GM21367 (cell line): ENCODE results near the gene DUS4L.
"Not testable (repeated sequence)": the region's sequence is repeated elsewhere in the genome, so short reads cannot be mapped to it uniquely, and the experiment has no call there.

Source experiments
- ATAC-seq: cut with Tn5 transposase; IDR thresholded peaks from one replicate; pipeline ENCODE4 v1.9.1; 2021; ENCODE audit not compliant: unreplicated experiment

Gene DUS4L, protein sequence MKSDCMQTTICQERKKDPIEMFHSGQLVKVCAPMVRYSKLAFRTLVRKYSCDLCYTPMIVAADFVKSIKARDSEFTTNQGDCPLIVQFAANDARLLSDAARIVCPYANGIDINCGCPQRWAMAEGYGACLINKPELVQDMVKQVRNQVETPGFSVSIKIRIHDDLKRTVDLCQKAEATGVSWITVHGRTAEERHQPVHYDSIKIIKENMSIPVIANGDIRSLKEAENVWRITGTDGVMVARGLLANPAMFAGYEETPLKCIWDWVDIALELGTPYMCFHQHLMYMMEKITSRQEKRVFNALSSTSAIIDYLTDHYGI

DNA sequence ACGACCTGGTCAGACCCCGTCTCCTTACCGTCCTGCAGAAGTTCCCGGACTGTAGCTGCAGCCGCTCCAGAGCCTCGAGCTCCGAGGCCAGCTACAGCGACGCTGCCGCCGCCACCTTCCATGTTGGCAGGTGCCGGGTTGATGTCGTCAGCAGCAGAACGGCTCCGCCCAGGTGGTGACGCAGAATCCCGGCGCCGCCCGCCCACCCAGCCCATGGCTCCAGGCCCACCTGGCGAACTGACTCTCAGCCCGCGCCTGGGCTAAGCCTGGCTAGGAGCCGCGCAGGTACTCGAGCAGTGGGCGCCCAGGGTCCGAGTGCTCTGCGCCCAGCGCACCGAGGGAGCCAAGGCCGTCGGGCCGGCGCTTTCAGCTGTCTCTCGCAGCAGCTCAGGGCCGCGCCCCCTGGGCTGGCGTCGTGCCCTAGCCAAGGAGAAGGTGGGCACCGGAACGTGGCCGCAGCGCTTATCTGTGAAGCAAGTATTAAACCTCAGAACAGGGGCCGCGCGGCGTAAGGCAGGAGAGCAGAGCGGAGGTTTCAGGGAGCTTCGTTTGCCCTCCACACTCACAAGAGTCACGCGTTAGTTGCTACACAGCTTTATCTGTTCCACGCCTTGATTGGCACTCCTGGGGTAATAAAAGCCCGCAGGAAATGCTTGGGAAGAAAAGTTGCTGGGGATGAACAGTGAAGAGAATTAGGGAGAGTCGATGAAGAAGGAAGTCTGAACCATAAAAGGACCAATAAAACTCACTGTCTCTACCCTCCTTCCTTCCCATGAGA is at the start of gene DUS4L, which contains the start of gene COG5:
Gene DUS4L, plus strand, starts transcription at position 197 of the 778 bp plus-strand sequence. CDS start 3,100 bp downstream, outside the sequence.
Gene COG5, minus strand, starts transcription at position 146 of the 778 bp plus-strand sequence. Its CDS starts 24 bp downstream, at position 122.
- peak; percentile 93 for ATAC-seq

DNA sequence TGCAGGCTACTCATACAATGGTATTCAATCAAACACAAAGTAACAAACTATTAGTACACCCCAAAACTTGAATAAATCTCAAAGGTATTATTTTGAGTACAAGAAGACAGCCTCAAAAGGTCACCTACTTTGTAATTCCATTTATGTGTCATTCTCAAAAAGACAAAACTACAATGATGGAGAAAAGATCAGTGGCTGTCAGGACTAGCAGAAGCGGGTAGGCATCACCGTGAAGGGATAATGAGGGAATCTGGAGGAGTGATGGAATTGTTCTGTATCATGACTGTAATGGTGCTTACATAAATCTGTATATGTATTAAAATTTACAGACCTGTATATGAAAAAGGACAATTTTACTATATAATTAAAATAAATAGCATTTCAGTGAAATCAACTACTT is 37.1 kb upstream of the DUS4L start:
- ATAC-seq = no peak

DNA sequence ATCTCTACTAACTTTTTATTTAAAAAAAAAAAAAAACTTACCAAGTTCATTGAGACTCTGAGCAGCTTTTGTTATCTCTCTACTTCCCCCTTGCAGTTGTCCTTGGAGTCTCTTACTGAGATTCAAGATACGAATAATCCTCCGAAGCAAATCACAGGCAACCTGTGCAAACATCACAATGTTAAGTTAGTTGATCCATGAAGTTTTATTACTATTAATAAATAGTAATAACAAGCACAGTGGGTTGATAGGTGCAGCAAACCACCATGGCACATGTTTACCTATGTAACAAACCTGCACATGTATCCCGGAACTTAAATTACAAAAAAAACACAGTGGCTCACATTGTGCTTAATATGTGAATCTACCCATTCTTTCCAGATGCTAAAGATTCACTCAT is 36.6 kb upstream of the DUS4L start:
- ATAC-seq = no peak

DNA sequence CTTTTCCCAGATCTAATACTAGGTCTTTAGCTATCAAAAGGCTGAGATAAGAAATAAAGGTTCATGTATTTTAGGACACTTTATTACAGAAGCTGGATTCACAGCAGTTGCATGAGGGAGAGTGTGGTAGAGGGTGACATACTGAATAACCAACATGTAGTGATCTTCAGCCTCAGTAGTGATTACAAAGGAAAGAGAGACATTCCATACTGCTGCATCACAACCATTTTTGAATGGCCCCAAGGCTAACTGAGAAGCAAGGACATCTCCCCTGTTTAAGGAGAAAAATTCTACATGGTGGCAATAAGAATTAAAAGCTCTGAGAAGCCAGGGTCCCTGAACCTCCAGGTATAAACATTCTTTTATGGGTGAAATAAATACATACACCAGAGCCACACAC is 35.3 kb upstream of the DUS4L start:
- ATAC-seq = no peak

DNA sequence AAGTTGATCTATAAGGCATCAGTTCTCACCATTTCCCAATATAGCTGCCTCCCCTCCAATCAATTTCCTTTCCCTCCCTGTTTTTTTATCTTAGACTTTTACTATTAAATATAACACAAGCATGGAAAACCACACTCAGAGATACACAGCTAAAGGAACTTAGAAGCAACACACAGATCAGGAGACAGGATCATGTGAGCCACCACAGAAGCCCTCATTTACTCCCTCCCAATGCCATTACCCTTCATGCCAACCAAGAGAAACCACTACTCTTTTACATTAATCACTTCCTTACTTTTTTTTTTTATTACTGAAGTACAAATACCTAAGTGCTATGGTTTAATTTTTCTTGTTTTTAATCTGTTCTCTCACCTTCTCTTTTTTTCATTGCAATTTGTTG is 33.0 kb upstream of the DUS4L start:
- ATAC-seq = no peak

DNA sequence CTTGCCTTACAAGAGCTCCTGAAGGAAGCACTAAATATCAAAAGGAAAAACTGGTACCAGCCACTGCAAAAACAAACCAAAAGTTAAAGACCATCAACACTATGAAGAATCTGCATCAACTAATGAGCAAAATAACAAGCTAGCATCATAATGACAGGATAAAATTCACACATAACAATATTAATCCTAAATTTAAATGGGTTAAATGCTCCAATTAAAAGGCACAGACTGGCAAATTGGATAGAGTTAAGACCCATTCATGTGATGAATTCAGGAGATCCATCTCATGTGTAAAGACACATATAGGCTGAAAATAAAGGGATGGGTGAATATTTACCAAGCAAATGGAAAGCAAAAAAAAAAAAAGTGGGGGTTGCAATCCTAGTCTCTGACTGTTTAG is 29.6 kb upstream of the DUS4L start:
- no peak for ATAC-seq

DNA sequence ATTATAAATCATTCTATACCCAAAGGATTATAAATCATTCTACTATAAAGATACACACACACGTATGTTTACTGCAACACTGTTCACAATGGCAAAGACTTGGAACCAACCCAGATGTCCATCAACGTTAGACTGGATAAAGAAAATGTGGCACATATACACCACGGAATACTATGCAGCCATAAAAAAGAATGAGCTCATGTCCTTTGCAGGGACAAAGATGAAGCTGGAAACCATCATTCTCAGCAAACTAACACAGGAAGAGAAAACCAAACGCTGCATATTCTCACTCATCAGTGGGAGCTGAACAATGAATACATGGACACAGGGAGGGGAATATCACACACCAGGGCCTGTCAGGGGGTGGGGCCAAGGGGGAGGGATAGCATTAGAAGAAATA is 26.5 kb upstream of the DUS4L start:
- ATAC-seq = not testable (repeated sequence)

DNA sequence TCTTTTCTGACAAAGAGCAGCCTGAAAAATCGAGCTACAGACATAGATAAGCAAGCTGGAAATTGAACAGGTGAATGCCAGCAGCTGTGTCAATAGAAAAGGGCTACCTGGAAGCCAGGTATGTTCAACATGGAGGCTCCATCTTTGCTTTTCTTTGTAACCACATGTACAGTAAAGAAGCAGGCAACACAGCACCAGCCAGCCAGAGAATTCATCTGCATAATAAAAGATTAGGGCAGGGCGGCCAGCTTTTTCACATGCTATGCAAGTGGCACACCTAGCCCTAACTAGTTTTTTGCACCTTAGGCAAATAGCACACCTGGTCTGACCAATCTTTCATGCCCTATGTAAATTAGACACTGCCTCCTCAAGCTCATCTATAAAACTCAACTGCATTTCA is 25.8 kb upstream of the DUS4L start:
- no peak for ATAC-seq

DNA sequence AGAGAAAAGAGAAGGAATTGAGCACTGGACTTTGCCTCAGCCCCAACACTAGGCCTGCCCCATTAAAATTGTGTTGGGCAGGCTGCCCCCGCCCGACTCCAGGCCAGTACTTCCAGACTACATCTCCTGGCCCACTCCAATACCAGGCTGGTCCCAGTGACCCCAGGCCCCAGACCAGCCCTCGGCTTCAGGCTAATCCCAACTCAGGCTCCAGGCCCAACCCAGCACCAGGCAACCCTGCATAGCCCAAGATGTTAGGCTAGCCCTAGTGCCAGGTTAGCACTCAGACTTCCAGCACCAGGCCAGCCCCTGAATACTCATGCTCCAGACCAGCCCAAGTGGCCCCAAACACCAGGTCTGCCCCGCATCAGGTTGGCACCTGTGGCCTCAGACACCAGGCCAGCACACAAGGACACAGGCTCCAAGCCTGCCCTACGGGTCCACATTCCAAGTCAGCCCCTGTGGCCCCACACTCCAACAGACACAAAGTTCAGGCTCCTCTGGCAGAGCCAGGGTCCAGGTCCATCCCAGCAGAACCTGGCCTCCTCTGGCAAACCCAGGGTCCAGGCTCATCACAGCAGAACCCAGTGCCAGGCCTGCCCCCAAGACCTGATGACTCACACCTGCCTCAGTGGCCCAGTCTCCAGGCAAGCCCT is 20.3 kb upstream of the DUS4L start:
- ATAC-seq = no peak

DNA sequence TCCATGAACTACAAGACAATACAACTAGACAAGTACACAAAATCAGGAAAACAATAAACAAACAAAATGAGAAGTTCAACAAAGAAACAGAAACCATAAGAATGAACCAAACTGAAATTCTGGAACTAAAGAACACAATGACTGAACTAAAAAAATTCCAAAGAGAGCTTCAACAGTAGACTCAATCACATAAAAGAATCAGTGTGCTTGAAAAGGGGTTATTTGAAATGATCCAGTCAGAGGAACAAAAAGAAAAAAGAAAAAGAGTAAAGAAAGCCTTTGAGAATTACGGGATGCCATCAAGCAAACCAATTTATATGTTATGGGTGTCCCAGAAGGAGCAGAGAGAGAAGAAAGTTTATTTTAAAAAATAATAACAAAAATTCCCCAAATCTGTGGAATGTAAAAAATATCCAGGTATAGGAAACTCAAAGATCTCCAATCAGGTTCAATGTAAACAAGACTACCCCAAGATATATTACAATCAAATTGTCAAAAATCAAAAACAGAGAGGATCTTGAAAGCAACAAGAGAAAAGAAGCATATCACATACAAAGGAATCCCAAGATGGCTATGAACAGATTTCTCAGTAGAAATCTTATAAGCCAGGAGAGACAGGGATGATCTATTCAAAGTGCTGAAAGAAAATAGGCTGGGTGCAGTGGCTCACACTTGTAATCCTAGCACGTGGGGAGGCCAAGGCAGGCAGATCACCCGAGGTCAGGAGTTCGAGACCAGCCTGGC is 18.8 kb upstream of the DUS4L start:
- no peak for ATAC-seq

DNA sequence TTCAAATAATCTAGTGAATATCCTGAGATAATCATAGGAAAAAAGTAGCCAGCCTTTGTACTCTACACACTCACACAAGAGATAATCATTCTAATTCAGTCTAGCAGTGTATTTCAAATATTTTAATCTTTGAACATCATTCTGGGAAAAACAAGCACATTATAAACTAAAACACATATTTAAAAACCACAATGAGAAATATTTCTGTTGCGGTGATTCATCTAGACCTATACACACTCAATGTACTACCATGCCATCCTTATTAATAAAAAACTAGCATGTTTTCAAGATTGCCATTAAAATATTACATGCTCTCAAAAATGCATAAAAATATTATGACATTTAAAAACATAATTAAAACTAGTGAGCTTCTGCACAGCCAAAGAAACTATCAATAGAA is 11.8 kb upstream of the DUS4L start:
- ATAC-seq = no peak

DNA sequence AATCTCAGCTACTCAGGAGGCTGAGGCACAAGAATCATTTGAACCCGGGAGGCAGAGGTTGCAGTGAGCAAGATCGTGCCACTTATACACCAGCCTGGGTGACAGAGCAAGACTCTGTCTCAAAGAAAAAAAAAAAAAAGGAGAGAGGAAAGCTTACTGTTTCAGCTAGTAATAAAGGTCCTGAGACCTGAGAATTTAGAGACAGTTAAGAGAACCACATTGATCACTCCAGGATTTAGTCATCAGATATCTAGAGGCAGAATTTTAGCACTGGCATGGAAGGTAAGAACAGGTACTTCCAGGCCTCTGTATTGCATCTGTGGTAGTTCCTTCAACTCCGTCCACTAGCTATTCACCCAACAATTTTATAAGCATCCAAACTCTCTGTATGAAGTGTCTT is 7.9 kb upstream of the DUS4L start:
- ATAC-seq = no peak

DNA sequence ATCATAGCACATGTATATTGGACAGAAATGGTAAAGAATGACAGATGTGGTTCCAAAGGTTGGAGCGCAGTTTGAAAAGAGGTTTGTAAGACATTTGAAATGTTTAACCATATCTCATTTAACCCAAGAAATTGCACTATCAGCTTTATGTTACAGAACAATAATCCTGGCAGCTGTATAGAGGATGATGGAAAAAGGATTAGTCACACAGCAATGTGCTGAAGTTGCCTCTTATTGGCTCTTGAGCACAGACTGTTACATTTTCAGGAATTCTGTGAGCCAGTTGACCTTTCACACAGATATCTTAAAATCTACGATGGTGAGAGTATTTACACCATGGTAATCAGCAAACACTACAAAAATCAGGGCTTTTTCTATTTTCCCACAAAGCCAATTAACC is 3.9 kb upstream of the DUS4L start:
- no peak for ATAC-seq

DNA sequence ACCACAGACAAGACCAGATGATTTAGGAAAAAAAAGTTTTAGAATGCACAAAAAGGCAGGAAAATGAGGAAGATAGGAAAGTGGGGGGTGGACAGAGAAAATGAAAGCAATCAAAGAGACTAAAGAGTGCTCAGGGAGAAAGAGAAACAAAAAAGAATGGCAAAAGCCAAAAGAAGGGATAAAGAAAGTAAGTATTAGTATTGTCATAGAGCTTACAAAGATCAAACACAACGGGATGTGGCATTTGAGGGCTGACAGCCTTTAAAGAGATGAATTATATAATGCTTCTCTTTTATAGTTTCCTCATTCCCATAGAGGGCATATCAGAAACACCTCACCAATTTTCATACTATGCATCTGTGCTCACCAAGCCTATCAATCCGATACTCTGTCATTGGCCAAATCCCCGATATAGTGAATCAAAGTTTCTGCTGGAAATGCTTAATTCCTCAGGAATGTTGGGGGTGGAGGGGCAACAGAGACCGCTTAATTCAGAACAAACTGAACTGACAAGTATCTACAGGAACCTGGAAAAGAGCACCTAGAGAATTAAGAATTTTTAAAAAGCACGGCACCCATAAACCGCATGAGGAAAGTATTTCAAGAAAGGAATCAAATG is 2.8 kb upstream of the DUS4L start:
- no peak for ATAC-seq

DNA sequence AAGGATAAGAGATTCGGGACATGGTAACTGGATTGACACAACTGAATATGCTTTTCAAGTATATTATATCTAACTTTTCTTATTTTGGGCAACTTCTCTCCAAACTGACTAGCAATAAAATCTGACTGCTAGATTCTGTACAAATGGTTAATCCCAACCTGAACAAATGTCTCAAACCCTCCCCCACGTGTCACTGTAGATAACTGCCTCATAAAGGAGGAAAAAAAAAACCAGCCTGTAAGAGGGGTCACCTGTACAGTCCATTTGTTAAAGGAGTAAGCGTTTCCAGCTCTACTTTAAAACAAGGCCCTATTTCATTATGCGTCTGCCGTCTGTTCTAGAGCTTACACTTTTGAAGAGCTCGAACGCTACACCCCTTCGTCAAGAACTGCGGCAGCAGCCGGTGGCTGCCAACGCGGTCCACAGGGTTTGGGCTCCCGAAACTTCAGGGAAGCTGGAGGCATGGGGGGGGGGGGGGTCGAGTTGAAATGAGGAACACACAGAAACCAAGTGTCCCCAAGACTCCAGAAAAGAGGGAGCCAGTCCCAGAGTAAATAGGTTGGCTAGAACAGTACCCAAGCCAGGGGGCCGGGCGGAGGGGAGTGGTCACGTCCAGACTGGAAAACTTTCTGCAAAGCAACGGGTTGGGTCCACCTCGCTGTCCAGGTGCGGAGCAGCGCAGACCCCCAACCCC is 543 bp upstream of the DUS4L start:
- ATAC-seq = peak; percentile 40

DNA sequence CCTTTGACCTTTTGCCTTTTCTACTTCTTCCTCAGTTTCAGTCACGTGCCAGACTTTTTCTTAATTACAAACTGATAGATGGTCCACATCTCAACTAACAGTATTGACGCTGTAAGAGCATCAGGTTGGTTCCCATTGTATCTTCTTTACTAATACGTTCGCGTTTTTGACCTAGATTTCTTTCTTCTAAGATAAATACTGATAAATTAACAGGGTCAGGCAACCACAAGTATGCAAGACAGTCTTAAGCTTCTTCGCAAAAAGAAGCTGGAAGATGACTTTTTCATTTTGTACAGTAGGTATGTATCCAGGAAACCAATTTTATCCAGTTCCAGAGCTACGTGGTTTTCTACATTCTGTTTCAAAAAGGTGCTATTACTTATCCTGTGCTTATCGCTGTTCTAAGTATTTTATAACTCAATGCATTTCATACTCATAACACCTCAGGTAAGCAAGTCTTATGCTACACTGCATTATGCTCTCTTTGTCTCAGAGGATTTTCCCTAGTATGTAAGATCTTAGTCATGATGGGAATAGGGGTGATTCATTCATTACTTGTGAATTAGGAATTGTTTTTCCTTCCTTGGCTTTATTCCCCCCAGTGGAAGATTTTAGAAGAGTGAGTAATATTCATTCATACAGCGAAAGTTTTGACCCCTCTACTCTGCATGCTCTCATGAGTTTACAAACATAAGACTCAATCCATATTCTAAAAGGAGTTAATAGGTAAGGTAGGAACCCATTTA is 955 bp downstream of the DUS4L start:
- ATAC-seq = no peak

DNA sequence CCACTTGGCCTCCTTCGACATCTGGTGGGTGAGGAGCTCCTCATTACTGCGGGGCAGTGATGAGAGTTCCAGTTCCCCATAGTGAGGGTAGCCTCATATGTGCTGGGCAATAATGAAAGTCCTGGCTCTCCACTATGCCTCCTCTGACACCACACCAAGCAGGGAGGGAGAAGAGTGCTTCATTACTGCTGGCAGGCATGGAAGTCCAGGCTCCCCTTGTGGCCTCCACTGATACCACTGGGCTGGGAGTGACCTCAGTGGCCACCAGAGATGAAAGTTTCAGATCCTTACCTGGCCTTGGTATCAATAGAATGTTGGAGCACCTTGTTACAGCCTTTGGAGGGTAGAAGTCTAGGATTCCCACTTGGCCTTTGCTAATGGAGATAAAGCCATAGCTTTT is 6.5 kb downstream of the DUS4L start:
- no peak for ATAC-seq

DNA sequence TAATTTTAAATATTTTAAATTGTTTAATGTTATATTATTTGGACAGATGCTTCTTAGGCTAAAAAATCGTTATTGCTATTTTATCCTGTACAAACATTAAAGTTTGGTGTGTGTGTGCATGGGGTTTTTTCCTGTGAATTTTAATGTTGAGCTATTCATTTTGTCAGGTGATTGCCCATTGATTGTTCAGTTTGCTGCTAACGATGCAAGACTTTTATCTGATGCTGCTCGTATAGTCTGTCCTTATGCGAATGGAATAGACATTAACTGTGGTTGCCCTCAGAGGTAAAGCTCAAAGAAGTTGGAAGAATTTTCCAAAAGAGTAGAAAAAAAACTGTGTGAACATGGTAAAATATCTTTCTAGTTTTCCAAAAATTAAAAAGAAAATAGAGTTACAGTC is 9.8 kb downstream of the DUS4L start:
- no peak for ATAC-seq

DNA sequence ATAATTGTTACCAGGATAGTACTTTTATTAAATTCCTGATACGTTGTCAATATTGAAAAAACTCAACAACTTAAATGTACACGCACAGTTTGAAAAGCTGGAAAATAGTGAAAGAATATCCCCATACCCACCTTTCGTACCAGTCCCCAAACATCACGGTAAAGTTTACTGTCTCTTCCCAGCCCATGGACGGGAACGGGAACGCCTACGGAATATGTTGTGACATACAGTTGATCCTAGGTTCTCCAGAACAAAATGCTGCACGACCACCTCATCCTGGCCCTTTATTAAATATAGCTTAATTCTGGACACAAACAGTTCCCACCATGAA is 15.7 kb downstream of the DUS4L start:
- no peak for ATAC-seq
